Measurements from ENCODE around the gene LRRC4C. TPM values are rescaled to one million over a fixed set of nuclear protein-coding genes. Genes with fewer than 3 reads are reported as not detected.

Gene LRRC4C
- total RNA-seq, 2 donors from 2014 or later, result 1.3 TPM; not detected in 1

- no peaks in the 10 kb centered on the region for H3K4me1 ChIP-seq
- DNase-seq (no peak), ATAC-seq (no peak)
- H3K4me3 ChIP-seq, result no peak overlapping the region
- WGBS, 2 donors, result 41 to 61% methylated on average over 3 of the region's 3 CpGs
- no peaks in the 10 kb centered on the region for H3K9me3 ChIP-seq
- TF ChIP-seq POLR2A (IDR thresholded peaks at IDR 0.05), result no peak
- TF ChIP-seq, protein P1, sequence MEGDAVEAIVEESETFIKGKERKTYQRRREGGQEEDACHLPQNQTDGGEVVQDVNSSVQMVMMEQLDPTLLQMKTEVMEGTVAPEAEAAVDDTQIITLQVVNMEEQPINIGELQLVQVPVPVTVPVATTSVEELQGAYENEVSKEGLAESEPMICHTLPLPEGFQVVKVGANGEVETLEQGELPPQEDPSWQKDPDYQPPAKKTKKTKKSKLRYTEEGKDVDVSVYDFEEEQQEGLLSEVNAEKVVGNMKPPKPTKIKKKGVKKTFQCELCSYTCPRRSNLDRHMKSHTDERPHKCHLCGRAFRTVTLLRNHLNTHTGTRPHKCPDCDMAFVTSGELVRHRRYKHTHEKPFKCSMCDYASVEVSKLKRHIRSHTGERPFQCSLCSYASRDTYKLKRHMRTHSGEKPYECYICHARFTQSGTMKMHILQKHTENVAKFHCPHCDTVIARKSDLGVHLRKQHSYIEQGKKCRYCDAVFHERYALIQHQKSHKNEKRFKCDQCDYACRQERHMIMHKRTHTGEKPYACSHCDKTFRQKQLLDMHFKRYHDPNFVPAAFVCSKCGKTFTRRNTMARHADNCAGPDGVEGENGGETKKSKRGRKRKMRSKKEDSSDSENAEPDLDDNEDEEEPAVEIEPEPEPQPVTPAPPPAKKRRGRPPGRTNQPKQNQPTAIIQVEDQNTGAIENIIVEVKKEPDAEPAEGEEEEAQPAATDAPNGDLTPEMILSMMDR (IDR thresholded peaks at IDR 0.05), result no peak
- H3K27ac ChIP-seq, result no peak overlapping the region
- no peaks in the 10 kb centered on the region for H3K36me3 ChIP-seq (replicated peaks in 1 of 2; ENCODE audit: insufficient read depth in 1 of 2, low read depth in 2 of 2)
- H3K27me3 ChIP-seq, result no peaks in the 10 kb centered on the region
- intact Hi-C loops (cut with DNase I), result no loop called here
Observed at GRCh38 chr11:40882301-40882700, 577.2 kb downstream of the LRRC4C start.

DNA sequence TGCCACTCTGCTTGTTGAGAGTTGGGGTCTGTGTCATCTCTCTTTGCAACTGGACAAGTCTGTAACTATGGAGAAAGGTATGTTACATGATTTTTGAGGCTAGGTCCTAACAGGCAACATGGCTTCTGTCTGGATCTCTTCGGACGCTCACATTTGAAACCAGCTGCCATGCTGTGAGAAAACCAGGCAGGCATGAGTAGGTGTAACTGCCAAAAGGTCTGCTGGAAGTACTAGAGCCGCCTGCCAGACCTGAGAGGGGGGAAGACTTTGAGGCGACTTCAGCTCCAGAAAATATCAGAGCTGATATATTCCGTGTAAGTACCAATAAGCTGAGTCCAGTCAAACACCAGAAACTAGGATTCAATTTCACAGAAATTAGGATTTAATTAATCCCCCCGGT is 579.5 kb downstream of the LRRC4C start:
- no peaks in the 10 kb centered on the region for H3K36me3 ChIP-seq (replicated peaks in 1 of 2; ENCODE audit: insufficient read depth in 1 of 2, low read depth in 2 of 2)
- no peak overlapping the region for H3K4me3 ChIP-seq
- 63 to 74% methylated on average over 6 of the region's 6 CpGs for WGBS, 2 donors
- no peaks in the 10 kb centered on the region for H3K27me3 ChIP-seq
- DNase-seq (no peak), ATAC-seq (no peak)
- H3K4me1 ChIP-seq, result no peaks in the 10 kb centered on the region
- H3K27ac ChIP-seq, result no peak overlapping the region
- no peaks in the 10 kb centered on the region for H3K9me3 ChIP-seq
- TF ChIP-seq, protein P1 (IDR thresholded peaks at IDR 0.05), result no peak
- no peak for TF ChIP-seq POLR2A (IDR thresholded peaks at IDR 0.05)
- intact Hi-C loops (cut with DNase I), result no loop called here

DNA sequence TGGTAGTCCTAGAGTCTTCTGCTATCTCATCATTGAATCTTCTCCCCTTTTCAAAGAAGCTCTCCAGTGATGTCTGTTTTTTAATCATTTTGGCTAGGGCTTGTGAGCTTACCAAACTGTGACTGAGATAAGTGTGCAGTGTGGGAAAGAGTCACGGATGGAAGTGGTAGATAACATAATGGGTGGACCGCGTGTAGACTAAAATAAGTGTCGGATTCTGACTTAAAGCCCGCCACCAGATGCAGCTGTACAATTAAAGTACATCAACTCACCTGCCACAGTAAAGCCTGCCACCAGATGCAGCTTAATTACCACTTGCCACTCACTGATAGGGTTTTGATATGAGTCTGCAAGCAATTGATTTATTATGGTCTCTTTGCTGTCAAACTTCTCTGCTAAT is 581.5 kb downstream of the LRRC4C start:
- H3K4me3 ChIP-seq, result no peak overlapping the region
- no peaks in the 10 kb centered on the region for H3K9me3 ChIP-seq
- H3K4me1 ChIP-seq, result no peaks in the 10 kb centered on the region
- DNase-seq (no peak), ATAC-seq (no peak)
- H3K27me3 ChIP-seq, result no peaks in the 10 kb centered on the region
- TF ChIP-seq, protein P1 (IDR thresholded peaks at IDR 0.05), result no peak
- TF ChIP-seq POLR2A (IDR thresholded peaks at IDR 0.05), result no peak
- no peaks in the 10 kb centered on the region for H3K36me3 ChIP-seq (replicated peaks in 1 of 2; ENCODE audit: insufficient read depth in 1 of 2, low read depth in 2 of 2)
- WGBS, 2 donors, result 57 to 59% methylated on average over 5 of the region's 5 CpGs
- intact Hi-C loops (cut with DNase I), result no loop called here
- no peak overlapping the region for H3K27ac ChIP-seq

GRCh38 chr11:40877256-40877655 is 582.2 kb downstream of the LRRC4C start:
- no peak for ATAC-seq

More at GRCh38 chr11:40877256-40877655, 582.2 kb downstream of the LRRC4C start:
- TF ChIP-seq POLR2A (IDR thresholded peaks at IDR 0.05), result no peak
- TF ChIP-seq, protein P1 (IDR thresholded peaks at IDR 0.05), result no peak
- DNase-seq, result no peak
- Histone ChIP-seq H3K4me3 (no peak overlapping the region), H3K4me1 (no peaks in the 10 kb centered on the region), H3K36me3 (replicated peaks in 1 of 2; ENCODE audit: insufficient read depth in 1 of 2, low read depth in 2 of 2) (no peaks in the 10 kb centered on the region), H3K27me3 (no peaks in the 10 kb centered on the region), H3K9me3 (no peaks in the 10 kb centered on the region), H3K27ac (no peak overlapping the region)
- 38 to 47% methylated on average over 7 of the region's 7 CpGs for WGBS, 2 donors
- intact Hi-C loops (cut with DNase I), result no loop called here
